Stimulated activated CD8-positive, alpha-beta memory T cell treated with anti-CD3 and anti-CD28 coated beads, Interleukin-4, amount 100 ng/mL, for 1 hour (primary cell): ENCODE data around the gene C4BPA.

Experiments
- DNase-seq, 2 donors: peaks; one replicate each; pipeline ENCODE4 v3.0.0-alpha.2; 2020; ENCODE audit warnings: low read depth in 2 of 2, low spot score in 1 of 2

Gene C4BPA

DNA sequence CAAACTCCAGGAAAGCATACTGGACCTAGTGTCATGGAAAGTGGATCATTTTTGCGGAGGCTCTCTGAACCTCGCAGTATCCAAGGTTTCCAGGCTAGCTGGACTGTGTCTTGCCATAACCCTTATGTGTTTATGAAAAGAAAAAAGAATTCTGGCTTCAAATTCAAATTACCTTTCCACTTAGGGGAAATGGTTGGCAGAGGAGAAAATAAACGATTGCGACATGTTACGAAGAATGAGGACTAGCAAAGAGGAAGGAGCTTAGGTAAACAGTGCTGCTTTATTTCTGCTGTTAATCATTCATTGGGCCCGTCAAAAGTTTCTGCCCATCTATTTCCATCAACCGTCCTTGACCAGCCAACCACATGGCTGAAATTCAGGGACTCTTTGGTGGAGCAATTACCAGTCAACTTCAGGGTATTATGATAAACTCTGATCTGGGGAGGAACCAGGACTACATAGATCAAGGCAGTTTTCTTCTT lies at the start of gene C4BPA:
TSS of gene C4BPA (plus strand) at position 342 of the 482 bp plus-strand sequence. CDS start 8,793 bp downstream, outside the sequence.
- DNase-seq = no peak

DNA sequence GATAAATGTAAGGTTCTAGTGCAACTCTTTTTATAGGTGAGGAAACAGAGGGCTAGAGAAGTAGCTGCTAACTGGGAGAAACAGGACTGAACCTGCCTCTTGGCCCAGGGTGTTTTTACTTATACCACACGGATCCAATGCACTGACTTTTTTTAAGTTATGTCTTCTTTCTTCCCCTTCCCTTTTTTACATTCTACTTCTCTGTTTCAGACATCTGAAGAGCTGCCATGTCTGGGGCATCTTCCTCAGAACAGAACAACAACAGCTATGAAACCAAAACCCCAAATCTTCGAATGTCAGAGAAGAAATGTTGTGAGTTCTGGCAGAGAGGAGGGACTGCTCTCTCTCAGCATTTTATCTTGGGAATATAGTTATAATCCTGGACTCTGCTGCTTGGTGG lies 49.5 kb upstream of the C4BPA start:
- DNase-seq = no peak

DNA sequence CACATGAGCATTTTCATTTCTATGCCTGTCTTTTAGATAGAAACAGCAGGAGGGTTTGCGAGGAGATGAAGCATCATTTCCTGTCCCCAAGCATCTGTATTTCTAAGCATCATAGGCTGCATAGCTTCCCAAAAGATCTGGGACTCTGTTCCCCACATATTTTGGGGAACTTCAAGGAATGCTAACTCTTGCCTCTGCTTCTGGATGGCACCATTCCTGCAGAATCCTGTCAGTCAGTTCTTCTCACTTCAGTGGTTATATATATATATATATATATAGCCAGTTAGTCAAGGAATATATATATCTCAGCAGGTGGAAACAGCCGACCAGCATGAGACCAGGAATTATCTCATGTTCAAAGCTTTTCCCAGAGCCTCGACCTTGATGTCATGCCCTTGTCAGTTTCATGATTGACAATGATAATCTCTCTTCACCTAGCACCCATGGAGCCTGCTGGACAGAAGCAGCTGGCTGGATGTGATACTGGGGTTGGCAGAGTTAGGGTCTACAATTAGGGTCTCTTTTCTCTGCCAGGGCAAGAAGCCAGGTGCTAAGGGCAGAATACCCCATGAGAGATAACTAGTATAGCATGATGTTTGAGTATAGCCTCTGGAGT lies 48.5 kb upstream of the C4BPA start:
- no peak for DNase-seq

DNA sequence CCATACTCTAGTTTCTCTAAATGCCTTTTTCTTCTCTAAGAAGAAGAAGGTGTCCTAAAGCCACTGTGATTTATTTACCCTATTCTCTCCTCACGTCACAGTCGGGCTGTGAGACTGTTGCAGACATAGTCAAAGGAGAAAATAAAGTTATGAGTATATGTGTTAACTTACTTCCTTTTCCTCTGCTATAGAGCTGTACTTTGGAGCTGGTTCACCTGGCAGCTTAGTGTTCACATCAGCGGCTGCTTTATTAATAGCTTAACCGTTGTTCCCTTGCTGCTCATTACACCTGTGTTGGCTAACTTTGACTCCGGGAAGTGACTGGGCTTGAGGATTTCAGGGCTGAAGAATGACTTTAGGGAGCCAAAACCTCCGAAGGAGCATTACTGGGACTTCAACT lies 47.4 kb upstream of the C4BPA start:
- no peak for DNase-seq

DNA sequence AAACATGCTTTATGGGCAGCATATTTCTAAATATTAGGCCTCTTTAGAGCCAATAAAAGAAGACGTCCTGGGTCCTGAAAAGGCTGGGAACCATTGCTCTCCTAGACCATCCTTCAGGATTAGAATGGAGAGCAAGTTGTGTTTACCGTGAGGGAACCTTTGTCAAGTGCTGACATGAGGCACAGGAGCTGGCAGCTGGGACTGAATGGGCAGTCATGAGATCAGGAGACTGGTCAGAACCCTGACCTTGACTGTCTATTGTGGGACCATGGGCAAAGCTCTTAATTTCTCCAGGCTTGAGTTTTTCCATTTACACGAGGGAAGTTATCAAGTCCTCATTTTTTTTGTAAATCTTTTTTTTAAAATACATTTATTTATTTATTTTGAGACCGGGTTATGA lies 45.8 kb upstream of the C4BPA start:
- DNase-seq = no peak

DNA sequence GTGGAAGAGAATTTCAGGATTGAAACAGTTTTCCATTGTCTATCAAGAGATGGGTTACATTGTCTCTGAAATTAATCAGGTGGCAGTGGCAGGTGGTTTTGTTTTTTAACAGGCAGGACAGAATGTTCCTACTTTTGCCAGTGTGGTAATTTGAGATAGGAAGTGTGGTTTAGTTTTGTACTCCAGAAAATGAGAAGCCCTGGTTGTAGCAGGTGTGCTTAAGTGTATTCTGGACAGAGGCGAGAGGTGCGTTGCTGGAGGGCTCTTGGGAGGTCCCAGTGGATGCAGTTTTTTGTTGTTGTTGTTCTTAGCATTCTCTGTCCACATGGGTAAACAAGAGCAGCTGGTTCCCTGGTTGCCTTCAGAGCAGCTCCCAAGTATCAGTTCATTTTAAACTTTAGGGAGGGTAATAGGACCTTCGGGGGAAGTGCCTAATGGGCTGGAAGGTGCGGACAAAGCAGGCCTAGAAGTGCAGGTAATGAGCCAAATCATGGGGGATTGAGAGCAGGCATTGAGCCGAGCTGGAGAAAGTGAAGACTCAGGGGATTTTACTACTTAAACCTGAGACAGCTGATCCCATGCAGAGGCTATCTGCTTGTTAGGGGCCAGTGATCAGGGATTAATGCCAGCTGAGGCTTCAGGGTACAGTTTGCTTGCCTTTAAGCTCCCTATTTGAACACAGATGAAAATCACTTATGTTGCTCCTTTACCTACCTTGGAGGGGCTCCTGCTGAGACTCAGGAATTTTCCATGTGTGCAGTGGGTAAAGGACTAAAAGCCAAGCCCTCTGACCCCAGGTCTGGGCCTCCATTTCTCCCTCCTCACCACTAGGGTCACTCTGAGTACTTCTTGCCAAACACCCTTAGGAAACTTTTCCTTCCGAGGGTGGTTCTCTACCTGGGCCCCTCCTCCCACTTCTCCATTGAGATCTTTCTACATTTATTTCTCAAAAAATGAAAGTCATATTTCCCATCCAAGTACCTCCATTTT lies 44.9 kb upstream of the C4BPA start:
- DNase-seq = no peak

DNA sequence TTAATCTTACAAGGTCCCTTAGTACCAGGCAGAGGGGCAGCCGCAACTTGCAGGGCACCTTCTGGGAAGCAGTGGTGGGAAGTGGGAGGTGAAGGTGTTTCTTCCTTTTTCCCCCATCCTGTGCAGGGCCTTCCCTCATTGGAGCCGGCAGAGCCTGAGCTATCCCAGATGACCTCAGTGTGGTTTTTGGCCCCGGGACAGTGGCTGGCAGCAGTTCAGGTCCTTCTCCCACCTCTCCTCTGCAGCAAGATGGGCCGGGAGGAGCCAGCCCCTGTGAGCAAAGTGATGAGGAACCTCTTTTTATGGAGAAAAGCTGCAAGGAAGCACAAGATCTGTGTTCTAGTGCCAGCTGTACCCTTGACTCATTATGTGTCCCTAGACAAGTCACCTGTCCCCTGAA lies 44.2 kb upstream of the C4BPA start:
- no peak for DNase-seq

DNA sequence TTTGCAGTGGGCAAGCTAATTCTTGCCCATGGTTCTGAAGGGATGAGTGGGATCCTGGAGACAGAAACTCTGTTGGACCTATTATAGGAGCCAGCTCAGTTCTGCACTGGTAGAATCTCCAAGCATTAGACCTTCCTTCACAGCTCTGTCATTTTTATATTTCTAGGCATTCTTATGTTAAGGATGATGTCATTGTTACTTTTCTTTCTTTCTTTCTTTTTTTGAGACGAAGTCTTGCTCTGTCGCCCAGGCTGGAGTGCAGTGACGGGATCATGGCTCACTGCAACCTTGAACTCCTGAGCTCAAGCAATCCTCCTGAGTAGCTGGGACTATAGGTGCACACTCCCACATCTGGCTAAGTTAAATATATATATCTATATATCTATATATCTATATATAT lies 43.4 kb upstream of the C4BPA start:
- DNase-seq = no peak

DNA sequence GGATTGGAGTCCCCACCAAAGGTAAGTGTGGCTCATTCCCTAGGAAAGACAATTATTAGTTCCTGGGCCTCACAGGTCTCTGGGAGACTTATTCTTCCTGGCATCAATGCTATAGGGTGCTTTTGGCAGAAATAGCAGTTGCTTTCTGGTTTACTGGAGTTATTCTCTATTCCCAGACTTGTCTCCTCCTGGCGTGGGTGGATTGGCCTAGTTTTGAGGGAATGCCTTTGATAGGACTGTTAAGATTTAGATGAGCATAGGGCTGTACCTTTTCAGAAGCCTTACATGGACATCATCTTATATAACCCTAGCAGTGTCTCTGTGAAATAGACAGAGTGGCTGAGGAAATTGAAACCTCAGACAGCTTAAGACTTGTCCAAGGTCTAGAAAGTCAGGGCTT lies 42.0 kb upstream of the C4BPA start:
- DNase-seq = no peak

DNA sequence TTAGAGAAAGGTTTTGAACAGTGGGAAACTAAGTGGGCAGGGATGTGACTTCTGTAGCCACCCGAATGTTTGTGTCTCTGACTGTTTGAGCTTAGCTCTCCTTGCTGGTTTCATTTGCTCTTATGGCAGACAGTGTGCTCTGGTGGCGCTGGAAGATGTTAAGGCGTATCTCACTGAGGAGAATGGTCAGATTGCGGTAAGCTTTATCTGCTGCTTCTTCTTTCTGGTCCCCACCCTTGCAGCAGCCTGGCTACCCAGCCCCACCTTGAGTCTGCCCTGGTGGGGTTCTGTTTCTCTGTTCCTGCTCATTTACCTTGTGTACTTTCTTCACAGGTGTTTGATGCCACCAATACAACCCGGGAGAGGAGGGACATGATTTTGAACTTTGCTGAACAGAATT lies 41.0 kb upstream of the C4BPA start:
- DNase-seq = no peak

DNA sequence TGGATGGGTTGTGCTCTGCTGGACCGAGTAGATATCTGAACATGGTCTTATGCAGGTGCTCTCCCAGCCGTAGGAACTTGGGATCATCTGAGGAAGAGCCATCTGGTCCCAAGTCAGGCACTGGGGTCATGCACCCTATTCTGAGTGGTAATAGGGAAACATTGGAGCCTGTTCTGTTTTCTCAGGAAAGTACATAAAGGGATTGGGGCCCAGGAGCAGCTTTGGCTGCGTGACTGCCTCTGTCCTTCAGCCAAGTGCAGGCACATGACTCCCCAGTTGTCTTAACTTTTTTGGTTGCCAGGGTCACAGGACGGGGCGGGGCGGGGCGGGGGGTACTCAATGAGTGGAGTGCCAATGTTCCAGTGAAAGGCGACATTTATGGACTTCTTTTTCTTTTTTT lies 39.5 kb upstream of the C4BPA start:
- DNase-seq = no peak

DNA sequence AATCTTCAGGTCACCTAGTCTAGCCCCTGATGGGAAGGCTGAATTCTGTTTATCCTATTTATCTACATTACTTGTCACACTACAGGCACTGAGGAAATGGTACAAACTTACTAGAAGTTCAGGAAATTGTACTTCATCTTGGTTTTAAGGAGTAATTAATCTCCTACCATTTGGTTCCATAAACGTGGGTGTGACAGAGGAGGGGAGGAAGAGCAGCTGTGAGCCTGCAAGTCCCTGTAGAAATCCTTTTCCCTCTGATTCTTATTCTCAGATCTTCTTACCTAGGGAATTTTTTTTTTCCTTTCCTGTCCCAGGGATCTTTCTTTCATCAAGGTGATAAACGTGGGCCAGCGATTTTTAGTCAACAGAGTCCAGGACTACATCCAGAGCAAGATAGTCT lies 36.8 kb upstream of the C4BPA start:
- DNase-seq = no peak

DNA sequence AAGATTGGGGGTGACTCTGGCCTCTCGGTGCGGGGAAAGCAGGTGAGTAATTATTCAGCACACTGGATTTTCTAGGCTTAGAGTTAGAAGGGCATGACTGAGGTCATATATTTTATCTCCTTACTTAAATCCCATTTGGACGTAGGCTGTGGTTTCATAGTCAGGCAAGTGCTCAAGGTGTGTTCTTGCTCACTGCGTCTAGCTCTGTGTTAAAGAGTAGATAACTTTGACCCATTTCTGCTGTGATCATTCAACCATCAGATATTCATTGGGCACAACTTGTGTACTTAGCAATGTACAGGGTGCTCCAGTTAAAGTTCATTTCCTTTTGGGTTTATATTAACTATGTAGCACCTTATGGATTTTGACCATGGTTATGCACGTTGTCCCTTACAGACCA lies 36.4 kb upstream of the C4BPA start:
- DNase-seq = no peak

DNA sequence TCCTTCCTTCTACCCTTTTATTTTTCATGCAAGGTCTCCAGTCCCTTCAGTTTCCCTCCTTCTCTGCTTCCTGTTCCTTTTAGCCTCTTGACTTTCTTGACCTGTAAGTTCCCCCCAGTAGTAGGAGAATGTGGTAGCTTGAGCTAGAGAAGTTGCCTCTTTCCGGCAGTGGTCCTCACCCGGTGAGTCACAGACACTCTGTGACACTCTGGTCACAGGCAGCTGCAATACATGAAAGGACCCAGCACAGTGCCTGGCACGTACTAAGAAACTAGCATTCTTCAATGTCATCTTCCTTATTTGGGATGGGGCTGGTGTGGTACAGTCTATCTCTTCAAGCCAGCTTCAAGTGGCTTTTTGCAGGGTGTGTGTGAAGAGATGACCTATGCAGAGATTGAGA lies 35.0 kb upstream of the C4BPA start:
- DNase-seq = no peak

DNA sequence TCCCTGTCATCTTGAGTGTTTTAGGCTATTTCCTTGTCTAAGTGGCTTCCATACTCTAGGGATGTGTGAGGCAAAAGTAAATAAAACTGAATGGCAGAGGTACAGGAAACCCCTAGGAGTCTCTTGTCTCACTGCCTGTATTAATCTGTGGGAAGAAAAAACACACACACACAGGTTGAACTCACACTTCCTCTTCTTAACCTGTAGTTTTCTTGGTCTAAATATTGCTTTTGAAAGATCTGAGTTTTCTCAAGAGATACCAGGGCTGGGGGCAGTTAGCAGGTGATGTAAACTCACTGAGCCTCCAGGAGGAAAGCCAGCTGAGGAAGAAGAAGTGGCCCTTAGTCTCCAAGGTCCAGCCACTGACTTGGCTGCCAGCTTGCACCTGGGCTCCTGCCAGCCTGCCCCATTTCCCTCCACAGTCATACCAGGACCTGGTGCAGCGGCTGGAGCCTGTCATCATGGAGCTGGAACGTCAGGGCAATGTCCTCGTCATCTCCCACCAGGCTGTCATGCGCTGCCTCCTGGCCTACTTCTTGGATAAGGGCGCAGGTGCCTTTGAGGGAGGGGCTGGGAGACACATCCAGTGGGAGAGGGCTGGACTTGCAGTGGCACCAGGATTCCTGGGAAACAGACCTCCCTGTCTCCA lies 34.1 kb upstream of the C4BPA start:
- no peak for DNase-seq

DNA sequence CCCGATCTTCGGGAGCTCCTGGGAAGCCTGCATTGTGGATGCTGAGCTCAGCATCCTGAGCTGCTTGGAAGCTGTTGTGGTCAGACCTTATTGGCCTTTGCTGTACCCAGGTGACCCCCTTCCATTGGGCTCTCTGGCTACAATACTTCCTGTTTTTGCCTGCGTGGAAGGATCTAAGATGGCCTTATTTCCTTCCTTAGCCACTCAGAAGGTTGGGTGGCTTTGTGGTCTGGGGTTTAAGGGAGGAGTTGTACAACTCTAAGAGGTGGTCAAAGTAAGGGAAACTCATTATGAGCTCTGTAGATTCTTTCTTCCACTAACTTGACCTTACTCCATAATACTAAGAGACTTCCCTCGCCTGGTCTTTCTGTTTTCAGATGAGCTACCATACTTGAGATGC lies 33.2 kb upstream of the C4BPA start:
- no peak for DNase-seq

DNA sequence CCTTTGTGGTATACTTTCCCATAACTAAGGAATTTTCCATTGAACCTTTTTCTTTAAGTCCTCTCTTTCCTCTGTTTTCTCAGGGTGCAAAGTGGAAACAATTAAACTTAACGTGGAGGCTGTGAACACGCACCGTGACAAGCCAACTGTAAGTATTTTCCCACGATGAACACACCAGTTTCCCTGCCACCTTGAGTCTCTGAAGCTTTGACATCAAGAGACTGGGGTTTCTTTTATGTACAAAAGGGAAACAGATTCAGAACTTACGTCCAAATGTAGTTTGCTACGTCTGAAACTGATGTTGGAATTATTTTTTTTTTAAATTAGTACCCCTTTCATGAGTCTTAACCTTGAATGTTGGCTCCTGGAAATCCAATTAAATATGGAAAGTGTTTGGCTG lies 32.6 kb upstream of the C4BPA start:
- DNase-seq = no peak

DNA sequence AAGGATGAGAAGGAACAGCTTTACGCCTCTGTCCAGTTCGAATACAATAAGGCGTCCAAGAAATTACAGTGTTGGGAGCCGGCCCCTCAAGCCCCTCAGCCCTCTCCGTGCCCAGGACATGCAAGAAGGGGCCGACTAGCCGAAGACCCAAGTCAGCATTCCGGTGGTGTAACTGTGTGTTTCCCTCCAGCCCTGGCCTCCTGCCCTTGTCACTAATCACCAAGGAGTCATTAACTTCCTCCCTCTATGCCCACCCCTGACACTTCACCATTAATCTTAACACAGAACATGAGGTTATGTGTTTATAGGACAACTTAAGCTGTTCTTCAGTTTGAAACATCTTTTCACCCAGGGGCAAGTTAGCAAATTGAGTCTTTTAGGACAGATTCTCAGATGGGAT lies 31.8 kb upstream of the C4BPA start:
- no peak for DNase-seq

DNA sequence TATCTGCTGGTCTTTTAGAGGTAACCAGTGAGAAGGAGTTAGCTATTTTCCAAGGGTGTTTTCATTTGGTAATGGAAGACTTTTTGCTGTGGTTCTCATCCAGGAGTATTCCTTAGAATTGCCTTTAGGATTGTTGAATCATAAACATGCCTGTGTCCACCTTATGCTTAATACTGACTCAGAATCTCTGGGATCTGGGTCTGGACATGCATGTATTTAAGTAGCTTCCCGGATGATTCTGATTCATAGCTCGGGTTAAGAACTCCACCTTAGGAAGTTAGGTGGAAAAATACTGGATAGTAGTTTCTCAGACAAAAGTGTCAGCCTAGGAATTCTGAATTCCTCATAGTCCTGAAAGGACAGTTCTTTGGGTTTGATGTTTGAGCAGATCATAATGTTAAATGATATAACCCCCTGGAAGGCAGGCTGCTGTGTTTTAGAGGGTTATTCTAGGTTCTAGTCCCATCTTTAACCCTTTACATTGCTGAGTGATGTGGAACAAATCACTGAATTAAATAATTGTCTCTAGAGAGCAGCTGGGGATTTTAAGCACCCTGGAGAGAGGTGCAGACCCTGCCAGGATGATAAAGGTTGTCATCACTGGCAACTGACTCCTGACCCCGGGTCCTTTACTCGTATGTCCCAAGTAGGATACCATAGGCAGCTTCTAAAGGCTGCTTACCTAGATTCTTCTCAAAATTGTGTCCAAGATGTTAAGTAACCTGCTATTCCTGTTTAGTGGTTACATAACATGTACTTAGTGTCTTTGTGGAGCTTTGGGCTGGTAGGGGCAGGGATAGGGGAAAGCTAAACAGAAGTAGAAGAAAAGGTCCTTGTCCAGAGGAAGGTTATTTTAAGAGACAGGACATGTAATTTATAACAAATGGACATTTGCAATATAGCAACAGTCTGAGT lies 29.9 kb upstream of the C4BPA start:
- no peak for DNase-seq

DNA sequence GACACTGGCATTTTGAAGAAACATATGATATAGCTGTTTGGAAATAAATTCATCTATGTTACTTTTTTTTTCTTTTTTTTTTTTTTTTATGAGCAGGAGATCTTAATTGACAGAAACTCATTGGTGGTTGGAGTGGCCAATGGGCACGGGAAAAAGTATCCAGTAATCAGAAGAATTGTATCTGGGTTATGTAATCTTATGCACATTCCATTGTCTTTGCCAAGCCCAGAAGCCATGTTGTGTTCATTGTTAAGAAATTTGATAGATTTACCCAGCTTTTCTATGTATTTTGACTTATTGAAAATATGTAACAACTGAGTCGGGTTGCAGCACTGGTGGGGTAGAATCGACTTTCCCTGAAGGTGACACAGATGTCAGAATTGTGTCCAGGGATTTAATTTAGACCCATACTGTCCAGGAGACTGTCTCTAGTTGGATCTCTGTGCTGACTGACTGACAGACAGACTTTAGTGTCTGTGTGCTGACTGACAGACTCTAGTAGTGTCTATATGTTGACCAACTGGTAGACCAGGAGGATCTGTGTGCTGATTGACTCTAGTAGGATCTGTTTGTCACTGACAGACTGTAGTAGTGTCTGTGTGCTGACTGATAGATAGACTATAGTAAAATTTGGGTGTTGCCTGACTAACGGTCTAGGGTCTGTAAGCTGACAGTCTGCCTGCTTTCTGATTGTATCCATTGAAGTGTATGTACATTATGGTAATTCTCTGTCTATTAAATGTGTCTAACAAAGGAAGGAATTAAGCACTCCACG lies 27.7 kb upstream of the C4BPA start:
- DNase-seq = no peak
